Spleen (tissue), 11 donors: ENCODE results near the gene INPP4B. TPM values are rescaled to one million over a fixed set of nuclear protein-coding genes. Genes with fewer than 3 reads are reported as not detected.

Source experiments
- DNase-seq: peaks from one replicate; pipeline ENCODE4 v3.0.0-alpha.2; 2020
- H3K27ac ChIP-seq, 8 donors: fragments of 200-600 bp; sonication (generic) in 7 of 8; 1 replicate in 4 of 8; 2 replicates in 4 of 8; pipeline versions ENCODE4 v1.5.0 to v1.8.0; 2016 to 2021; ENCODE audit warnings: inconsistent platforms in 4 of 8, mild to moderate bottlenecking in 4 of 8, moderate library complexity in 1 of 8
- H3K27me3 ChIP-seq, 7 donors: fragments of 200-600 bp; sonication (generic) in 6 of 7; replicated peaks in 1 of 7; 1 replicate in 4 of 7; 2 replicates in 3 of 7; pipeline versions ENCODE4 v1.5.0 to v1.8.0; 2016 to 2021; ENCODE audit warnings: inconsistent platforms in 3 of 7, mild to moderate bottlenecking in 1 of 7
- H3K36me3 ChIP-seq, 6 donors: fragments of 200-600 bp; sonication (generic) in 5 of 6; 1 replicate in 4 of 6; 2 replicates in 2 of 6; pipeline versions ENCODE4 v1.5.0 to v1.8.0; 2016 to 2021; ENCODE audit warnings: inconsistent platforms in 2 of 6
- H3K4me1 ChIP-seq, 6 donors: fragments of 200-600 bp; sonication (generic) in 5 of 6; 1 replicate in 3 of 6; 2 replicates in 3 of 6; pipeline versions ENCODE4 v1.5.0 to v1.8.0; 2016 to 2021; ENCODE audit warnings: inconsistent platforms in 3 of 6
- H3K4me3 ChIP-seq, 8 donors: fragments of 200-600 bp; sonication (generic) in 7 of 8; 1 replicate in 4 of 8; 2 replicates in 4 of 8; pipeline versions ENCODE4 v1.5.0 to v1.8.0; 2016 to 2021; ENCODE audit warnings: inconsistent platforms in 4 of 8, mild to moderate bottlenecking in 4 of 8, moderate library complexity in 2 of 8
- H3K9me3 ChIP-seq, 8 donors: fragments of 200-600 bp; sonication (generic) in 7 of 8; 1 replicate in 4 of 8; 2 replicates in 4 of 8; pipeline versions ENCODE4 v1.5.0 to v1.8.0; 2016 to 2021; ENCODE audit warnings: inconsistent platforms in 4 of 8
- POLR2A ChIP-seq, 3 donors: fragments of 450-650 bp; IDR thresholded peaks; one replicate each; pipeline ENCODE4 v1.5.1; 2017; ENCODE audit warnings: antibody characterized with exemption in 3 of 3, mild to moderate bottlenecking in 1 of 3
- POLR2AphosphoS5 ChIP-seq, 3 donors: sonication (generic); formaldehyde crosslinking; IDR thresholded peaks; one replicate each; pipeline ENCODE4 v1.5.1; 2017; ENCODE audit warnings: antibody characterized with exemption in 3 of 3
- WGBS, 5 donors: extraction: QIAGEN DNeasy Blood & Tissue Kit in 3 of 5; methylation state at CpG; one replicate each; pipeline versions ENCODE4 v1.1.5 to v1.1.7; 2013 to 2018; 5-methylcytosine and 5-hydroxymethylcytosine counted together
- intact Hi-C: fragments of 100-400 bp; cut with DNase I; formaldehyde crosslinking; loops from one replicate; pipeline ENCODE4 v1.15.0; 2023; ENCODE audit warnings: low total_unique reads
- polyA plus RNA-seq, 3 donors: library from polyadenylated mRNA; stranded (reverse); fragments of 200-250 nt; gene quantifications; one replicate each; pipeline ENCODE4 v1.2.1, GENCODE V29; 2013
- total RNA-seq, 7 donors: library from RNA; depleted of rRNA in 3 of 7; stranded (reverse); fragments of >200 nt in 3 of 7; fragmentation: NEBNext Ultra II Directional in 4 of 7; extraction: Animal tissue kit (Norgen Biotek cat#: 25700) in 4 of 7; gene quantifications; one replicate each; pipeline versions ENCODE4 v1.1.0 to v1.2.1, GENCODE V29; 2016 to 2021
- TF ChIP-seq, protein P1 (sequence below), 11 experiments: fragments of 200-600 bp in 7 of 11; fragments of 450-650 bp in 4 of 11; sonication (generic) in 4 of 11; IDR thresholded peaks in 8 of 11; conservative IDR thresholded peaks in 3 of 11; 1 replicate in 7 of 11; 2 replicates in 4 of 11; pipeline versions ENCODE4 v1.4.0 to v1.8.0; 2016 to 2021; ENCODE audit warnings: antibody characterized with exemption in 11 of 11, inconsistent platforms in 4 of 11, mild to moderate bottlenecking in 1 of 11
- donor health status: healthy with polysubstance abuse.
- donor health status: DM: no; HTN: no; CAD: no; lungs with moderate emphysema.
- donor health status: DM: no; HTN: no; CAD: no.
- donor health status: Bipolar disorder and iron deficiency.
- donor health status: healthy.
- donor health status: DM: no; HTN: no; CAD: no.
- donor health status: DM: yes; HTN: yes; CAD: no.

Gene INPP4B
- total and polyA plus RNA-seq, 10 donors = 0.78 to 31.6 (median 26.8) TPM

DNA sequence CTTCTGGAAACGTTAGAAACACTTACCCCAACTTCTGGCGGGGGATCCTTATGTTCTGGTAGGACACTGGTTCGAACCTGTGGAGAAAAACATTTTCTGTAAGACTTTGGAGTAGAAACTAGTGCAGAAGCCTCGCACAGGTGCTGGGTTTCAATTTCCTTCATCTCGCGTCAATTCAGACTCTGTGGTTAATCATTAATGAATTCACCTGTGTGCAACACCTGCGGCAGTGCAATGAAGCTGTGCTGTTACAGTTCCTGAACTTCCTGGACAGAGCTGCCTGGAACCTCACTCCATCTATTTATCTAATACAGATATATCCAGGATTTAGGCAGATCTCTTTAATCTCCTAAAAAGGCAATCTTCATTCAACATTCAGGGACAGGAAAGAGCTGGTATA, 531.4 kb downstream of the INPP4B start:
- intact Hi-C loops = no loop called here
- peaks cover 0 to 17% (median 8%) of the 10 kb centered on the region in 6 donors for H3K4me1 ChIP-seq
- DNase-seq = no peak
- TF ChIP-seq POLR2AphosphoS5 (IDR thresholded peaks at IDR 0.05) (no peak), POLR2A (IDR thresholded peaks at IDR 0.05) (no peak)
- TF ChIP-seq, protein P1, sequence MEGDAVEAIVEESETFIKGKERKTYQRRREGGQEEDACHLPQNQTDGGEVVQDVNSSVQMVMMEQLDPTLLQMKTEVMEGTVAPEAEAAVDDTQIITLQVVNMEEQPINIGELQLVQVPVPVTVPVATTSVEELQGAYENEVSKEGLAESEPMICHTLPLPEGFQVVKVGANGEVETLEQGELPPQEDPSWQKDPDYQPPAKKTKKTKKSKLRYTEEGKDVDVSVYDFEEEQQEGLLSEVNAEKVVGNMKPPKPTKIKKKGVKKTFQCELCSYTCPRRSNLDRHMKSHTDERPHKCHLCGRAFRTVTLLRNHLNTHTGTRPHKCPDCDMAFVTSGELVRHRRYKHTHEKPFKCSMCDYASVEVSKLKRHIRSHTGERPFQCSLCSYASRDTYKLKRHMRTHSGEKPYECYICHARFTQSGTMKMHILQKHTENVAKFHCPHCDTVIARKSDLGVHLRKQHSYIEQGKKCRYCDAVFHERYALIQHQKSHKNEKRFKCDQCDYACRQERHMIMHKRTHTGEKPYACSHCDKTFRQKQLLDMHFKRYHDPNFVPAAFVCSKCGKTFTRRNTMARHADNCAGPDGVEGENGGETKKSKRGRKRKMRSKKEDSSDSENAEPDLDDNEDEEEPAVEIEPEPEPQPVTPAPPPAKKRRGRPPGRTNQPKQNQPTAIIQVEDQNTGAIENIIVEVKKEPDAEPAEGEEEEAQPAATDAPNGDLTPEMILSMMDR (IDR thresholded peaks at IDR 0.05 in 8 of 11, conservative IDR thresholded peaks at IDR 0.05 in 3 of 11) = no peak
- H3K27ac ChIP-seq = no peak overlapping the region
- H3K36me3 ChIP-seq = no peaks in the 10 kb centered on the region
- no peaks in the 10 kb centered on the region for H3K9me3 ChIP-seq
- WGBS, 5 donors = 62 to 75% (median 66%) methylated on average over 7 of the region's 7 CpGs
- no peaks in the 10 kb centered on the region for H3K27me3 ChIP-seq
- H3K4me3 ChIP-seq = no peak overlapping the region

- intact Hi-C loops = no loop called here
- Histone ChIP-seq H3K4me3 (no peak overlapping the region), H3K36me3 (no peaks in the 10 kb centered on the region), H3K9me3 (no peaks in the 10 kb centered on the region), H3K4me1 (peaks cover 0 to 17% (median 8%) of the 10 kb centered on the region in 6 donors), H3K27me3 (no peaks in the 10 kb centered on the region), H3K27ac (no peak overlapping the region)
- TF ChIP-seq POLR2AphosphoS5 (IDR thresholded peaks at IDR 0.05) = no peak
- TF ChIP-seq POLR2A (IDR thresholded peaks at IDR 0.05) = no peak
- TF ChIP-seq, protein P1 (IDR thresholded peaks at IDR 0.05 in 8 of 11, conservative IDR thresholded peaks at IDR 0.05 in 3 of 11) = no peak
- 6 to 27% (median 8%) methylated on average over 1 of the region's 1 CpG for WGBS, 5 donors
- DNase-seq = no peak
Observed at GRCh38 chr4:142314247-142314646, 531.9 kb downstream of the INPP4B start.

GRCh38 chr4:142312391-142312790, 533.7 kb downstream of the INPP4B start:
- H3K4me1 ChIP-seq = peaks cover 0 to 17% (median 8%) of the 10 kb centered on the region in 6 donors
- DNase-seq = no peak
- H3K36me3 ChIP-seq = no peaks in the 10 kb centered on the region
- no peak overlapping the region for H3K4me3 ChIP-seq
- TF ChIP-seq, protein P1 (IDR thresholded peaks at IDR 0.05 in 8 of 11, conservative IDR thresholded peaks at IDR 0.05 in 3 of 11) = no peak
- TF ChIP-seq POLR2A (IDR thresholded peaks at IDR 0.05) = no peak
- TF ChIP-seq POLR2AphosphoS5 (IDR thresholded peaks at IDR 0.05) = no peak
- no peaks in the 10 kb centered on the region for H3K27me3 ChIP-seq
- no peaks in the 10 kb centered on the region for H3K9me3 ChIP-seq
- intact Hi-C loops = no loop called here
- 78 to 91% (median 88%) methylated on average over 3 of the region's 3 CpGs for WGBS, 5 donors
- H3K27ac ChIP-seq = no peak overlapping the region

GRCh38 chr4:142311916-142312315, 534.2 kb downstream of the INPP4B start:
- H3K27ac ChIP-seq = no peak overlapping the region
- H3K36me3 ChIP-seq = no peaks in the 10 kb centered on the region
- no peaks in the 10 kb centered on the region for H3K27me3 ChIP-seq
- intact Hi-C loops = no loop called here
- WGBS, 5 donors = 46 to 93% (median 62%) methylated on average over 6 of the region's 6 CpGs
- peaks cover 0 to 17% (median 8%) of the 10 kb centered on the region in 6 donors for H3K4me1 ChIP-seq
- H3K9me3 ChIP-seq = no peaks in the 10 kb centered on the region
- TF ChIP-seq POLR2AphosphoS5 (IDR thresholded peaks at IDR 0.05) = no peak
- no peak for TF ChIP-seq POLR2A (IDR thresholded peaks at IDR 0.05)
- TF ChIP-seq, protein P1 (IDR thresholded peaks at IDR 0.05 in 8 of 11, conservative IDR thresholded peaks at IDR 0.05 in 3 of 11) = no peak
- DNase-seq = no peak
- H3K4me3 ChIP-seq = no peak overlapping the region
